Panc1 (cell line): ENCODE results near the gene GFRA1. TPM values are rescaled to one million over a fixed set of nuclear protein-coding genes. Genes with fewer than 3 reads are reported as not detected.

ENCODE experiments used
- ATAC-seq: fragments of 200-7000 bp; cut with Tn5 transposase; 2 replicates; pipeline ENCODE4 v1.9.1; 2020; ENCODE audit warnings: mild to moderate bottlenecking, moderate library complexity
- BruUV-seq: library from RNA; stranded (reverse); fragments of 400-500 nt; replicated peaks from 2 replicates; lab custom pipeline; 2021; lab: Mats Ljungman, UMichigan
- CTCF ChIA-PET: fragments of 300-600 bp; sonication (Branson Sonifier 250); formaldehyde crosslinking; loops from one replicate; lab custom pipeline; 2022; ENCODE audit warnings: antibody characterized with exemption; lab: Charles Lee
- POLR2A ChIA-PET: fragments of 300-600 bp; sonication (Branson Sonifier 250); formaldehyde crosslinking; loops from one replicate; lab custom pipeline; 2022; ENCODE audit warnings: antibody characterized with exemption; lab: Charles Lee
- DNase-seq: peaks from one replicate; pipeline ENCODE4 v3.0.0-alpha.2; 2010; ENCODE audit warnings: low read depth, low spot score
- H3K27ac ChIP-seq: 2 replicates; pipeline ENCODE4 v1.5.1; 2011; ENCODE audit warnings: mild to moderate bottlenecking, low read length, inconsistent platforms
- H3K27me3 ChIP-seq: fragments of 200-500 bp; sonication (Bioruptor generic); 2 replicates; pipeline ENCODE4 v1.6.0; 2014; ENCODE audit warnings: low read length, inconsistent platforms; ENCODE audit not compliant: control insufficient read depth, insufficient read depth
- H3K36me3 ChIP-seq: fragments of 200-500 bp; sonication (Bioruptor generic); 2 replicates; pipeline ENCODE4 v1.5.1; 2014; ENCODE audit warnings: inconsistent platforms, mild to moderate bottlenecking, low read length, moderate library complexity; ENCODE audit not compliant: control insufficient read depth, insufficient read depth
- H3K4me1 ChIP-seq: 2 replicates; pipeline ENCODE4 v1.5.1; 2011; ENCODE audit warnings: inconsistent platforms, mild to moderate bottlenecking, low read length, moderate library complexity; ENCODE audit not compliant: control insufficient read depth, insufficient read depth
- H3K4me3 ChIP-seq, 2 experiments: 2 replicates each; pipeline ENCODE4 v1.5.1; 2011 to 2012; ENCODE audit warnings: low read depth in 2 of 2, low read length in 2 of 2, mild to moderate bottlenecking in 2 of 2, inconsistent platforms in 1 of 2, moderate library complexity in 1 of 2
- H3K9me3 ChIP-seq: fragments of 200-500 bp; sonication (Bioruptor generic); 2 replicates; pipeline ENCODE4 v1.5.1; 2014; ENCODE audit warnings: low read depth, mild to moderate bottlenecking, inconsistent platforms, low read length, moderate library complexity; ENCODE audit not compliant: control insufficient read depth, insufficient read depth
- CTCF ChIP-seq: fragments of 450-650 bp; IDR thresholded peaks from 2 replicates; pipeline ENCODE4 v1.5.1; 2017; ENCODE audit warnings: mild to moderate bottlenecking
- POLR2AphosphoS5 ChIP-seq: IDR thresholded peaks from 2 replicates; pipeline ENCODE4 v1.6.1; 2012; ENCODE audit warnings: mild to moderate bottlenecking, low read depth, low read length, moderate library complexity
- REST ChIP-seq, 2 experiments: IDR thresholded peaks; 2 replicates each; pipeline ENCODE4 v1.6.1; 2011 to 2012; ENCODE audit warnings: low read depth in 2 of 2, control low read depth in 1 of 2, low read length in 1 of 2, mild to moderate bottlenecking in 1 of 2, moderate library complexity in 1 of 2; ENCODE audit not compliant: insufficient read depth in 1 of 2
- SIN3A ChIP-seq: IDR thresholded peaks from 2 replicates; pipeline ENCODE4 v1.6.1; 2012; ENCODE audit warnings: low read depth, mild to moderate bottlenecking, low read length, moderate library complexity, borderline replicate concordance; ENCODE audit not compliant: insufficient read depth
- TCF7L2 ChIP-seq: IDR thresholded peaks from 2 replicates; pipeline ENCODE4 v1.6.1; 2011; ENCODE audit warnings: mild to moderate bottlenecking, low read depth, low read length, inconsistent platforms
- in situ Hi-C: cut with HindIII; loops from 2 replicates; pipeline ENCODE4 v1.10.0; 2016; ENCODE audit warnings: low sequenced_read_pairs, low pct_unique_long_range_greater_than_20kb
- intact Hi-C: fragments of 100-400 bp; cut with micrococcal nuclease; formaldehyde crosslinking; loops from one replicate; pipeline ENCODE4 v1.10.0; 2022; ENCODE audit not compliant: unreplicated experiment
- total RNA-seq: library from RNA; stranded (reverse); gene quantifications from one replicate; pipeline ENCODE4 v1.2.1, GENCODE V29; 2021; ENCODE audit not compliant: unreplicated experiment

Gene GFRA1
- total RNA-seq, 1 experiment from 2014 or later = 0.10 TPM

- H3K27me3 ChIP-seq = peaks cover 8% of the 10 kb centered on the region
- H3K4me3 ChIP-seq = no peak overlapping the region
- ATAC-seq (no peak), DNase-seq (no peak)
- intact Hi-C loops = no loop called here
- H3K36me3 ChIP-seq = no peaks in the 10 kb centered on the region
- TF ChIP-seq REST (IDR thresholded peaks at IDR 0.05; ENCODE audit: insufficient read depth in 1 of 2, low read depth in 2 of 2, low read length in 1 of 2) (no peak), POLR2AphosphoS5 (no peak), CTCF (no peak), SIN3A (no peak), TCF7L2 (no peak)
- POLR2A ChIA-PET = no interaction called here
- no peak overlapping the region for H3K27ac ChIP-seq
- H3K4me1 ChIP-seq = no peaks in the 10 kb centered on the region
- CTCF ChIA-PET = no interaction called here
- no TSS peak for BruUV-seq
- no peaks in the 10 kb centered on the region for H3K9me3 ChIP-seq
- in situ Hi-C loops = no loop called here
These were observed 15.2 kb downstream of the GFRA1 start for GRCh38 chr10:116257785-116258184.

- H3K27me3 ChIP-seq = peaks cover 6% of the 10 kb centered on the region
- POLR2A ChIA-PET = no interaction called here
These were observed 16.2 kb downstream of the GFRA1 start for GRCh38 chr10:116256752-116257259.

More at GRCh38 chr10:116256752-116257259, 16.2 kb downstream of the GFRA1 start:
- H3K4me1 ChIP-seq = no peaks in the 10 kb centered on the region
- CTCF ChIA-PET = no interaction called here
- H3K4me3 ChIP-seq = no peak overlapping the region
- in situ Hi-C loops (no loop called here), intact Hi-C loops (no loop called here)
- no peak; the same call in 1 of the 2 replicates for ATAC-seq
- no peaks in the 10 kb centered on the region for H3K36me3 ChIP-seq
- TF ChIP-seq POLR2AphosphoS5 = no peak
- no peak for TF ChIP-seq CTCF
- no peak for TF ChIP-seq REST (IDR thresholded peaks at IDR 0.05; ENCODE audit: insufficient read depth in 1 of 2, low read depth in 2 of 2, low read length in 1 of 2)
- no peak for TF ChIP-seq SIN3A
- TF ChIP-seq TCF7L2 = no peak
- BruUV-seq = no TSS peak
- no peaks in the 10 kb centered on the region for H3K9me3 ChIP-seq
- no peak for DNase-seq
- H3K27ac ChIP-seq = no peak overlapping the region
